EH (cell line): Measurements from ENCODE around the gene PRSS38.

Experiments
- DNase-seq: peaks from one replicate; pipeline ENCODE4 v3.0.0-alpha.2; 2015; ENCODE audit warnings: low read depth

The PRSS38 gene

DNA sequence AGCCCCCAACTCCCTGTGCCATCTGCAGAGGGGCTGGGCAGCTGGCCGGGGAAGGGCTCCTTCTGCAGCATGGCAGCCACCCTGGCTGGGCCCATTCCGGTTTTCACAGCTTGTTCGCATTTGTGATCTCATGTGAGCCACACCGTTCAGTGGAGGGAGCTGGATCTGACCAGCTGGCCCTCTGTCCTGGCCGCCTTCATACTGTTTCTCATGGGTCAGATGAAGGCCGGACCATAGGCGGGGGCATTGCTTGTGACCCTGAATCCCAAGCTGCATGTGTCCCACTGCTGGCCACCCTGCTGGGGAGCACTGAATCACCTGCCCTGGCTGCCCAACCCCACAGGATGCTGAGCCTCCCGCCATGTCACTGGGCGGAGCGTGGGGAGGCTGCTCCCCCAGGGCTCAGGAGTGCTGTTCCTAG is 36.4 kb upstream of the PRSS38 start:
- no peak for DNase-seq

- no peak for DNase-seq
These were observed 35.8 kb upstream of the PRSS38 start for GRCh38 chr1:227779685-227780084.

GRCh38 chr1:227780101-227781044 is 35.1 kb upstream of the PRSS38 start:
- DNase-seq, result no peak

GRCh38 chr1:227781314-227781930 is 34.1 kb upstream of the PRSS38 start:
- DNase-seq, result no peak

GRCh38 chr1:227782226-227782625 is 33.2 kb upstream of the PRSS38 start:
- no peak for DNase-seq

DNA sequence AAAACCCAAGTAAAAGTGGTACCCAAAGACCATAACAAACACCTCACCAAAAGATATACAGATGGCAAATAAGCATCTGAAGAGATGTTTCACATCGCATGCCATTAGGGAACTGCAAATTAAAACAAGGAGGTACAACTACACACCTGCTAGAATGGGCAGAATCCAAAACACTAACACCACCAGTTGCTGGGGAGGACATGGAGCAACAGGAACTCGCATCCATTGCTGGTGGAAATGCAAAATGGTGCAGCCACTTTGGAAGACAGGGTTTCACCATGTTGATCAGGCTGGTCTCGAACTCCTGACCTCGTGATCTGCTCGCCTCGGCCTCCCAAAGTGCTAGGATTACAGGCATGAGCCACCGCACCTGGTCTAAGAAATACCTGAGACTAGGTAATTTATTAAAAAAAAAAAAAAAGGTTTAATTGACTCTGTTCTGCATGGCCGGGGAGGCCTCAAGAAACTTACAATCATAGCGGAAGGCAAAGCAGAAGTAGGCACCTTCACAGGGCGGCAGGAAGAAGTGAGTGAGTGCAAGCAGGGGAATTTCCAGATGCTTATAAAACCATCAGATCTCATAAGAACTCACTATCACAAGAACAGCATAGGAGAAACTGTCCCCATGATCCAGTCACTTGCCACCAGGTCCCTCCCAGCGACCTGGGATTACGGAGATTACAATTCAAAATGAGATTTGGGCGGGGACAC is 30.2 kb upstream of the PRSS38 start:
- DNase-seq, result no peak

- DNase-seq, result no peak
These were observed 29.4 kb upstream of the PRSS38 start for GRCh38 chr1:227785805-227786671.

DNA sequence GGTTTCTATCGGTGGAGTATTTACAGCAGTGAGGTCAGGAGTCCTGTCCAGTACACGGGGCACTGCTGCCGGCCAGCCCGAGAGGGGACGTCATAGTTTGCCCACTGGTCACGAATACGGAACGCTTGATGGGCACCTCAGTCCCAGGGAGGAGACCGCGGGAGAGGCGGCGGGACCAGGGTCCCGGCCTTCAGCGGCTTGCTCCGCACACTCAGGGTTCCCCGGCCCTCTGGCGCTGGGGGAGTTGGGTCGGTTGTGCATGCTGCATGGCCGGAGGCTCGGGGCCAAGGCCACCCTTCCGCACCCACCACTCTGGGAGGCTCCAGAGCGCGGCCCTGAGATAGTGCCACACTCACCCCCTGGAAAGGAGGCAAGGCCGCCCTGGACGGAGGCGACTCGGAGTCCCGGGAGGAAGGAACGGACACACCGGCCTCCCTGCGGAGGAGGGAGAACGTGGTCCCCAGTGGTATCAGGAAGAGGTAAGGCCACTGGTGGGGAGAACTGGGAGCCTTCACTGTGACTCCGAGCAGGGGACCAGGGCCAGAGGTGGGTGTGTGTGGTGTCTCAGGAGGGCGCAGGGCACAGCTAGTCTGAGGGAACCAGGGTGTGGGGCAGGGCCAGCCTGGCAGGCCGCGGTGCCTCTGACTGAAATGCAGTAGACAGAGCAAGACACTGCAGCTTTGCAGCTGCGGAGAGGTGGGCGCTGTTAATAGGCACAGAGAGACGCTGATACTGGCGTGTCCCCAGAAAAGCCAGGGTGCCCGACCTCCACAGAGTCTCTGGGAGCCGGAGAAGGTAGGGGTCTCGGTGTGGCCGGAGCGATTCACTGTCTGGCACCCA is 28.6 kb upstream of the PRSS38 start:
- DNase-seq, result peak; percentile 5

DNA sequence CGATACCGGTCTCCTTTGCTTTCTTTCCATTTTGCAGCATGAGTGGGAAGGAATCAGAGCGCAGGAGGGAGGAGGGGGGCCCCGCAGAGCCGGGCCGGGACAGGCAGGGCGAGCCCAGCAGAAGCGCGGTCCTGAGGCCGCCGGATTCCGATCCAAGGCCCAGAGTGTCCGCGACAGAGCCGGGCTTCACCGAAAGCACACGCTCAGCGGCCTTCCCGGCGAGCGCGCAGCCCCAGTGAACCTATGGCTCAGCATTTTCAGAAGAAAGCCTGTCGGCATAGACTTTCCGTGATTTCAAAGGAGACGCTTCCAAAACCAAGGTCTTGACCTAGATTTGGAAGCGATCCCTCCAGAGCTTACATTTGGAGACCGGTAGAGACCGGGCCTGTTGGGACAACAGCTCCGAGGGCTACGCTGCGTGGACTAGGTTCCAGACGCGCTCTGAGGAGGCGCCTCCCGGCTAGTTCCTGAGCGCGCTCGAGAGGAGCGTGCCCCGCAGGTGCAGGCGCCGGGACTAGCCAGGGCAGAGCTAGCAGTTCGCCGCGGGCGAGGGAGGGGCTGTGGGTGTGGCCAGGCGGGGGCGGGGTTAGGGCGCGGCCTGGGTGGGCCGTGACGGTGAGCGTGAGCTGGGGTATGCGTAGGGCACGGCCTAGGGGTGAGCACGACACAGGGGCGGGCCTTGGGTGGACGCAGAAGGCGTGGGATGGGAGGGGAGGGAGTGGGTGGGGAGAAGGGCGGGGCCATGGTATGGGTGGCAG is 27.8 kb upstream of the PRSS38 start:
- peak; percentile 92 for DNase-seq

GRCh38 chr1:227788271-227789083 is 27.0 kb upstream of the PRSS38 start:
- no peak for DNase-seq

- DNase-seq, result peak; percentile 48
These were observed 26.1 kb upstream of the PRSS38 start for GRCh38 chr1:227789084-227790033.

- no peak for DNase-seq
These were observed 25.5 kb upstream of the PRSS38 start for GRCh38 chr1:227790034-227790400.

GRCh38 chr1:227790868-227791267 is 24.6 kb upstream of the PRSS38 start:
- DNase-seq, result no peak

GRCh38 chr1:227791425-227792143 is 23.9 kb upstream of the PRSS38 start:
- DNase-seq, result no peak

DNA sequence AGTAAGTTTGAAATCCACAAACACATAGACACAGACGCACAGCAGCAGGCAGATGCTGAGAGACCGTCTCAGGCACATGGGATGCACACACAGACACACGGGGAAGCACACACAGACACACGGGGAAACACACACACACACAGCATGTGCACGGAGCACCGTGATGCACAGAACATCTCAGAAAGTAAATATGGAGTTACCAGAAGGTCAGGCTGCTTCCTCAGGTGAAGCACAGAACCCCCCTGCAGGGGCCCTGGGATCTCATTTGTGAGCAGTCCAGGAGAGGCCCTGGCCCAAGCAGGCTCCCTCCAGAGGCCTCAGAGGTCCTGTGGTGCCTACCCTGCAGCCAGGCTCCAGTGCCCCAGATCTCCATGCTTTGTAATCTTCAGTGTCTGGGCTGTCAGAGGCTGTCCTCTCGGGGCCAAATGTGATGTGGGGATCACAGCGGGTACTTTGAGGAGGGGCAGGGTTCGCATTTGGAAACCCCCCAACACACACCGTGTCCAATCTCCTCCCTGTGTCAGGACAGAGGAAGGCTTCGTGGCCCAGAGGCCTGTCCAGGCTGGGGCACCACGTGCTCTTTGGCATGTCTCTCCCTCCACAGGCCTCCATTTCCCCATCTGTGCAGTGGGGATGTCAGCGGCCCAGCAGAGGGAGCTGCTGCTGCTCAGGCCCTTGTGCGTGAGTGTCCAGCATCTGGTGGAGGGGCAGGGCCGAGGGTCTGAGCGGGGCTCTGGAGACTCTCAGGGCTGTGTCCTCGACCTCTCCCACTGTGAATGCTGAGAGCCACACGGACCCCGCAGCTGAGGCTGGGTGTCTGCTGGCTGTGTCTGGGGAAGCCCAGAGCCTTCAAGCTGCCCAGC is 23.0 kb upstream of the PRSS38 start:
- no peak for DNase-seq
